ENCODE data around the gene TRIM47.

The TRIM47 gene

GRCh38 chr17:75878174-75878998 is at the start of gene TRIM47:
Gene TRIM47 (minus strand): TSS chr17:75878581. CDS start chr17:75878548, 33 bp downstream.
- DNase-seq (ENCODE audit: low read depth): no peak

DNA sequence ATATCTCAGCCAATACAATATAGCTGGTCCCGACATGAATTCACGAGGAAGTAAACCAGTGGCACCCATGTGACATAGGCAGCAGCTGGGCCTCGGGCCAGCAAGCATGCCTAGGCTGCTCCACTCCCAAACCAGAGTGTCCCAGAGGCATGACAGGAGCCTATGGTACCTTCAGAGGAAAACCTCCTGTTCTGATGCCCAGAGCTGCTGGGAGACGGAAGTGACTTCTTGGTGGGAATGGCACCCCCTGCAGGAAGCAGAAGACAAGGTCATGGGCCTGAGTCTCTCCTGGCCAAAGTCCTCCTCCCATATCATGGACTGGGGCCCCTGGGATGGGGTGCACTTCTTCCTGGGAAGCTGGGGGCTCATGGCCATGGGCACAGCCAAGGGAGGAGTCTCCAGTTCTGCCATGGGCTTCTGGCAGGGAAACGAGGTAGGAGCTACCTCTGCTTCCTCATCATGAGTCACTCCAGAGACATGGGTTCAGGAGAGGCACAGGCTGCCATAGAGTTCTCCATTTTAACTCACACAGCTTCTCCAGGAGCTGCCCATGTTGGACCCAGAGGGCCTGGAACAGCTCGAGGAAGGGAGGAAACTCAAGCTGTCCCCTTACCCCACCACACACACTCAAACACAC is 49.0 kb upstream of the TRIM47 start:
- DNase-seq (ENCODE audit: low read depth): no peak

DNA sequence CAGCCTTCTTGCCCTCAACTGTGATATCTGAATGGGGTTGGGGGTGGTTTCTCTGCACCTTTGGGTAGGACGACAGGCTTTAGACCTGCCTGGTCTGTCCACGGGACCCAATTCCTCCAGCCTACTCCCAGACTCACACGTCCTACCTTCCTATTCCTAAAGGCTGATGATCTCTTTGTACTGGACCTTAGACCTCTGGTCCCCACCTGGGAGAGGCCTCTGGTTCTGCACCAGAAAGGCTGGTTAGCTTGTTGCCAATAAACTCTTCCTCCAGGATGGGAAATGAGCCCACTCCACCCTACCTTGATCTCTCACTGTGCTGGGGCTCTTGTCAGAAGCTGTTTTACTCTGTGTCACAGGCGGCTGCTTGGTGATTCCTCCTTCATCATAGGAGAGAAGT is 48.1 kb upstream of the TRIM47 start:
- DNase-seq (ENCODE audit: low read depth): no peak

- no peak for DNase-seq (ENCODE audit: low read depth)
Observed at GRCh38 chr17:75925912-75926311, 47.5 kb upstream of the TRIM47 start.

DNA sequence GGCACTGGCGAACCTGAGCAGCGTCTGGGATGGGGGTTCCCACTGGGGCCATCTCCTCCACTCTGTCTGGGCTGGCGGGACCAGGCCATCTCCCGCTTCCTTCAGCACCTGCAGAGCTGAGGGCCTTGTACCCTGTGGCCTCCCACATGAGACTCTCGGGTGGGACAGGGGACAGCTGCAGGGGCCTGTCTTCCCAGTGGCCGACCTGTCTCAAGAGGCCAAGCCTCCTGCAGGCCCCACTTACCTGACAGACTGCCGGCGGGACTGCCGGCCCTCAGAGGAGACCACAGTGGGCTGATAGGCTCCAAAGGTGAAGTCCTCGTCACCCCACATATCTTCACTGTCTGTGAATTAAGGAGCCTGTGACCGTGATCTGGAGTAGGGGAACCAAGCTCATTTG is 46.7 kb upstream of the TRIM47 start:
- no peak for DNase-seq (ENCODE audit: low read depth)

DNA sequence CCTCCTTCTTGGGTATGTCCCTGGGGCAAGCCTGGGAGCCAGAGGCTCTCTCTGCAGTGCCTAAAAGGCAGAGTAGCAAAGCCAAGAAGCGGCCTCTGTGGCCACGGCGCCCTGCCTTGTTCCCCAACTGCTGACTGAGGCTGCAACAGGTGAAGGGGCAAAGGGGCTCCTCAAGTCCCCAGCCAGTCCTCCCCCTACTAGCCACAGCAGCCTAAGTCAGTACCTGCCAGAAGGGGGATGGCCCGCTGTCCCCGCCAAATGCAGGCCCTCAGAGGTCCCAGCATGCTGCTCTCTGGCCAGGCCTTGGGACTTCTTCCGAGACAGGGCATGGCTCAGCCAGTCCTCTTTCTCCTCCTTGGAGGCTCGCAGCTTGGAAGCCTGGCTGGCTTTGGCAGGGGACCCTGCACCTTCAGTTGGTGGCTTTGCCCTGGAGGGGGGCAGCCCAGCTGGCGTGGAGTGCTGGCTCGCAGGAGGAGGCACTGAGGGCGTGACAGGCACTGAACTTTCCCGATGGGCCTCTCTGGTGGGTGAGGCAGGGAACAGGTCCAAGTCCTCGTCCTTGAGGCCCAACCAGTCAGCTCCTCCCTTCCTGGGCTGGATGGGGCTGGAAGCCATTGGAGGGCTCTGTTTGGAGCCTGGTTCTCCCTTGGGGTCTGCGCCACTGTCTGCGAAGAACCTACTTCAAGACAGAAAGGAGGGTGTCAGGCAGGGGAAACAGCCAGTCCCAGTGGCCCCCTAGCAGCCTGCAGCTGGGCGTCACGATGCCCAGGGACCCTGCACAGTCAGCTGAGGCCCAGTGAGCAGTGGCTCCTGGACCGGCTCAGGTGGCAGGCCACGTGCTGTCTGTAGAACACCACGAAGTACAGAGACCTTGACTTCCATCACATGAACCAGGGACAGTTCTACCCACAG is 44.8 kb upstream of the TRIM47 start:
- no peak for DNase-seq (ENCODE audit: low read depth)

- no peak for DNase-seq (ENCODE audit: low read depth)
Observed at GRCh38 chr17:75922173-75922961, 44.0 kb upstream of the TRIM47 start.

DNA sequence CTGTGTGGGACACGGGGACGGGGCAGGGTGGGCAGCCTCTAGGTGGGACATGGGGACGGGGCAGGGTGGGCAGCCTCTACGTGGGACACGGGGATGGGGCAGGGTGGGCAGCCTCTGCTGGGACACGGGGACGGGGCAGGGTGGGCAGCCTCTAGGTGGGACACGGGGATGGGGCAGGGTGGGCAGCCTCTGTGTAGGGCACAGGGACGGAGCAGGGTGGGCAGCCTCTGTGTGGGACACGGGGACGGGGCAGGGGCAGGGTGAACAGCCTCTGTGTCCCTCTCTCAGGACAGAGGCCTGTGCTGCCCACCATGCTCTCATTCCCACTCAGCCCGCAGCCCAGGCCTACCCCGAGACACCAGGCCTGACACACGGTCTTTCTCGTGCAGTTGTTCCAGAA is 43.2 kb upstream of the TRIM47 start:
- DNase-seq (ENCODE audit: low read depth): no peak

DNA sequence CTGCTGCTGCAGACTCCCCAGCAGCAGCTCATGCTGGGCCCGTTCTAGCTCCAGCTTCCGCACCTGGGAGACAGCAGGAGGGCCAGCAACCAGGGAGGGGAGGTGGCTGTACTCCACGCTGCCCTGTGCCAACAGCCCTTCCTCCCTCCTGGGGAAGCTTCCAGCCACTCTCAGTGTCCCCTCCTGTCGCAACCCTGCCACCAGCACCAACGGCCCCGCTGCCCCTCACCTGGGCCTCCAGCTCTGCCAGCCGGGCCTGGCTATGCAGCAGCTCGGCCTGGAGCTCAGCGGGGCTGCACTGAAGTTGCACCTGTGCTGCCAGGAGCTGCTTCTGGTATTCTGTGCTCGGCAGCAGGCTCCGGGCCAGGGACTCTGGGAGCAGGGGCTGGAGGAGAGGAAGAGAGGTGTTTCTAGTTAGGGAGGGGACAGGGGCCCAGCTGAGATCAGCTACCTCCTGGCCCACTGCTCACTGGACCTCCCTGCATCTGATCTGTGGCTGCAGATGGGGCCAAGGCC is 41.7 kb upstream of the TRIM47 start:
- DNase-seq (ENCODE audit: low read depth): no peak

DNA sequence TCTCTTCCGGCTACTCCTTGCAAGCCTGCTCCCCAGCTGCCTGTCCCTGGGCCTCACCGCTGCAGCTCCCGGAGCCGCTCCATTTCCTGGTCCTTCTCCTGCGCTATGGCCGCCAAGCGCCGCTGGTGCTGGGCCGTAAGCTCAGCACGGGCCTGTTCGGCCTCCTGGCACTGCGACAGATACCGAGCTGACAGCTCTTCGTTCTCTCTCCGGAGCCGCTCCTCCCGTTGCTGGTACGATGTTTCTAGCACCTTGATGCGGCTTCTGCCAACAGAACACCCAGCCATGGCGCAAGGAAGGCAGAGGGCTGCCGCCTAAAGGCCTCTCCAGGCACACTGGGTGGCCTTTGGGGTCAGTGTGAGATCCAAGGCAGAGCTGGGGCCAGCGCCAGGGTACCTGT is 41.2 kb upstream of the TRIM47 start:
- no peak for DNase-seq (ENCODE audit: low read depth)

- DNase-seq (ENCODE audit: low read depth): no peak
Observed at GRCh38 chr17:75917917-75918445, 39.6 kb upstream of the TRIM47 start.

GRCh38 chr17:75917141-75917916 is 38.9 kb upstream of the TRIM47 start:
- no peak for DNase-seq (ENCODE audit: low read depth)

GRCh38 chr17:75915268-75915667 is 36.9 kb upstream of the TRIM47 start:
- DNase-seq (ENCODE audit: low read depth): no peak

- DNase-seq (ENCODE audit: low read depth): no peak
Observed at GRCh38 chr17:75914643-75915267, 36.4 kb upstream of the TRIM47 start.

- DNase-seq (ENCODE audit: low read depth): no peak
Observed at GRCh38 chr17:75913537-75914210, 35.3 kb upstream of the TRIM47 start.

DNA sequence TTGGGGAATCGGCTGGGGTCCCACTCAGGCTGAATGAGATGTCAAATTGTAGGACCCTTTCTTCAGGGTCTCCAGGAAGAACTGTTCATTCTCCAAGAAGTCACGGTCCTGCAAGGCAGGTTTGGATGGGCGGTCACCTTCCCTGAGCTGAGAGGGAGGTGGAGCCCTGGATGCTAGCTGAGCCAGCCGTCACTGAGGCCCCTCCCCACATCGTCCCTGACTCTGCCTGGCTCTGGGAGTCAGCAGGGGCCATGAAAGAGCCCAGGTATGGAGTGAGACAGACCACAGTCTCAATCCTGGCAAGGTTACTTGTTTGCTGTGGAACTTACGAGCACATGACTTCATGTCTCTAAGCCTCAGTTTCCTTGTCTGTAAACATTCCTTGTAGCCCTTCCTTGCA is 32.3 kb upstream of the TRIM47 start:
- no peak for DNase-seq (ENCODE audit: low read depth)

GRCh38 chr17:75909812-75910274 is 31.5 kb upstream of the TRIM47 start:
- DNase-seq (ENCODE audit: low read depth): no peak

DNA sequence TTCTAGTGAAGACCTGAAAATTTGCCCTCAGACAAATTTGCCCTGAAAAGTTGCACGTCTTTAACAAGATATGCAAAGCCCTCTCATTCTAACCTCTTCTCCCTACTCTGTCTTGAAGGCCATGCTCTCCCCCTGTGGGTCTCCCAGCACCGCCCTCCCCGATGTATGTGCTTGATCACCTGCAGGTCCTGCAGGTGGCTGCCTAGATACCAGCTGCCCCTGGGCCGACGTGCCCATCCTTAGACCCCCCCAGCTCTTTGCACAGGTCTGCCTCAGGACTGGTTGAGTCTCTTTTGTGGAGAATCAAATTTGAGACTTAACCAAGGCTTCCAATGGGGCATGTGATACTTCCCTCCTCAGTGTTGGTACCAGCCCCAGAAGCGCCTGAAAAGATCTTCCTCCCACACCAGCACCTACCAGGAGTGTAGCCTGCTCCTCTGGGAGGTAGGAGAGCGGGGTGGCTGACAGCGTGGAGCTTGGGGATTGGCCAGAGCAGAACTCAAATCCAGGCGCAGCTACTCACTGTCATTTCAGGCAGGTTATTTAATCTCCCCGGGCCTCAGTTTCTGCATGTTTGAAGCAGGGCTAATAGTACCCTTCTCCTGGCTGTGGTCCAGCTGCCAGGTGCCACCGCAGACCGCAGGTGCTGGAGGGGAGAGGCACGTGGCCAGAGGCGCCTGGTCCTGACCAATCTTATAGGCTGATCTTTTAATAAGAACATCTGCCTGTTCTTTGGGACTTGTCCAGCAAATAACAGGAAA is 30.9 kb upstream of the TRIM47 start:
- no peak for DNase-seq (ENCODE audit: low read depth)

DNA sequence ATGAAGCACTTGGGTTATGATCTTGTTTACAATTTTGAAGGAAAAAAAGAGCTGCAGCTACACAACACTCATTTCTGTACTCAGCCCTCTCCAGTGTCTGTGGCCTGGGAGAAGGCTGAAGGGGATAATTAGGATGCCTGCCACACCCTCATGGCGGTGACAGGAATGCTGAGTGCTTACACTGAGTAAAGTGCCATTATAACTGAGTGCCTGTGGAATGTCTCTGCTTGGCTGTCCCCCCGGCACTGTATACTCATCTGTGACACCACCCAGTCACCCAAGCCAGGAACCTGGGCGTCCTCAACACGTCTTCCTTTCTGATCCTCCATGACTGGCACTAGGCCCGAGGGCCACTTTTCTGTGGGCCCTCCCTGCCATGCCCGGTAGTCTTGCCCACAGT is 29.8 kb upstream of the TRIM47 start:
- no peak for DNase-seq (ENCODE audit: low read depth)

All from stimulated activated CD8-positive, alpha-beta memory T cell treated with anti-CD3 and anti-CD28 coated beads, Interleukin-15, amount 100 ng/mL, for 24 hours (primary cell).